HEK293 (cell line): ENCODE measurements around the gene RHOBTB3.

Experiments
- CTCF ChIA-PET: fragments of 350-600 bp; formaldehyde crosslinking; extraction: SDS; loops from one replicate; lab custom pipeline; 2021; ENCODE audit warnings: antibody characterized with exemption; lab: Yijun Ruan, JAX
- POLR2A ChIA-PET: fragments of 300-600 bp; formaldehyde crosslinking; extraction: SDS; loops from one replicate; lab custom pipeline; 2020; ENCODE audit warnings: antibody characterized with exemption, inconsistent platforms; lab: Yijun Ruan, JAX
- H3K27ac ChIP-seq: fragments of 200-500 bp; sonication (Bioruptor generic); 2 replicates; pipeline ENCODE4 v1.5.1; 2014; ENCODE audit warnings: low read depth, low read length, control low read depth, inconsistent platforms; ENCODE audit errors: extremely low read depth
- H3K36me3 ChIP-seq, 2 experiments: fragments of 200-500 bp in 1 of 2; sonication (Bioruptor generic) in 1 of 2; 1 replicate in 1 of 2; 2 replicates in 1 of 2; pipeline ENCODE4 v1.5.1; 2014 to 2017; ENCODE audit warnings: inconsistent platforms in 2 of 2, low read length in 2 of 2; ENCODE audit not compliant: control insufficient read depth in 2 of 2, insufficient read depth in 1 of 2
- H3K4me1 ChIP-seq: fragments of 200-500 bp; sonication (Bioruptor generic); 2 replicates; pipeline ENCODE4 v1.5.1; 2014; ENCODE audit warnings: mild to moderate bottlenecking, low read length, inconsistent platforms; ENCODE audit not compliant: control insufficient read depth, insufficient read depth
- H3K4me3 ChIP-seq: 2 replicates; pipeline ENCODE4 v1.5.1; 2011; ENCODE audit warnings: low read depth, mild to moderate bottlenecking, control low read depth, low read length, moderate library complexity
- H3K9me3 ChIP-seq: fragments of 200-500 bp; sonication (Bioruptor generic); 2 replicates; pipeline ENCODE4 v1.5.1; 2014; ENCODE audit warnings: low read depth, low read length, inconsistent platforms; ENCODE audit not compliant: control insufficient read depth, insufficient read depth
- BCL6B ChIP-seq: fragments of 450-650 bp; formaldehyde crosslinking; IDR thresholded peaks from 2 replicates; pipeline ENCODE4 v1.5.1; 2017; ENCODE audit warnings: missing biosample characterization, missing genetic modification characterization
- EGR2 ChIP-seq: fragments of 450-650 bp; formaldehyde crosslinking; IDR thresholded peaks from 2 replicates; pipeline ENCODE4 v1.5.1; 2016; ENCODE audit warnings: low read depth, missing biosample characterization, missing genetic modification characterization
- GLI2 ChIP-seq: fragments of 450-650 bp; formaldehyde crosslinking; IDR thresholded peaks from 2 replicates; pipeline ENCODE4; 2017; ENCODE audit warnings: missing biosample characterization, missing genetic modification characterization, low read depth, borderline replicate concordance
- HOXA7 ChIP-seq: sonication (generic); formaldehyde crosslinking; IDR thresholded peaks from 2 replicates; pipeline ENCODE4 v1.8.1; 2022; ENCODE audit warnings: missing genetic modification reagents, borderline replicate concordance
- HOXC10 ChIP-seq: sonication (generic); formaldehyde crosslinking; IDR thresholded peaks from 2 replicates; pipeline ENCODE4 v1.8.1; 2023; ENCODE audit warnings: mild to moderate bottlenecking, missing genetic modification reagents
- INSM2 ChIP-seq: fragments of 450-650 bp; formaldehyde crosslinking; IDR thresholded peaks from 2 replicates; pipeline ENCODE4 v1.5.1; 2016; ENCODE audit warnings: missing biosample characterization, missing genetic modification characterization
- KLF16 ChIP-seq: fragments of 450-650 bp; formaldehyde crosslinking; IDR thresholded peaks from 2 replicates; pipeline ENCODE4 v1.5.1; 2017; ENCODE audit warnings: missing biosample characterization, missing genetic modification characterization
- OVOL3 ChIP-seq: fragments of 450-650 bp; formaldehyde crosslinking; IDR thresholded peaks from 2 replicates; pipeline ENCODE4 v1.5.1; 2016; ENCODE audit warnings: missing biosample characterization, missing genetic modification characterization
- YY1 ChIP-seq: fragments of 450-650 bp; formaldehyde crosslinking; IDR thresholded peaks from 2 replicates; pipeline ENCODE4 v1.5.1; 2018; ENCODE audit warnings: missing biosample characterization, missing genetic modification characterization
- ZBTB17 ChIP-seq: fragments of 450-650 bp; formaldehyde crosslinking; IDR thresholded peaks from 2 replicates; pipeline ENCODE4 v1.5.1; 2016; ENCODE audit warnings: missing biosample characterization, missing genetic modification characterization
- ZNF133 ChIP-seq: fragments of 450-650 bp; formaldehyde crosslinking; IDR thresholded peaks from 2 replicates; pipeline ENCODE4 v1.5.1; 2016; ENCODE audit warnings: missing biosample characterization, missing genetic modification characterization
- ZNF2 ChIP-seq: fragments of 450-650 bp; formaldehyde crosslinking; IDR thresholded peaks from 2 replicates; pipeline ENCODE4 v1.5.1; 2016; ENCODE audit warnings: missing biosample characterization, missing genetic modification characterization
- ZNF214 ChIP-seq: fragments of 450-650 bp; formaldehyde crosslinking; IDR thresholded peaks from 2 replicates; pipeline ENCODE4 v1.5.1; 2017; ENCODE audit warnings: missing biosample characterization, mild to moderate bottlenecking, missing genetic modification characterization, borderline replicate concordance
- ZNF366 ChIP-seq: fragments of 450-650 bp; formaldehyde crosslinking; conservative IDR thresholded peaks from 2 replicates; pipeline ENCODE4 v1.5.1; 2016; ENCODE audit warnings: missing biosample characterization, missing genetic modification characterization
- ZNF449 ChIP-seq: fragments of 450-650 bp; formaldehyde crosslinking; IDR thresholded peaks from 2 replicates; pipeline ENCODE4 v1.5.1; 2017; ENCODE audit warnings: missing biosample characterization, mild to moderate bottlenecking, missing genetic modification characterization, moderate library complexity
- ZNF518A ChIP-seq: fragments of 450-650 bp; formaldehyde crosslinking; conservative IDR thresholded peaks from 2 replicates; pipeline ENCODE4 v1.5.1; 2016; ENCODE audit warnings: low read depth, missing biosample characterization, missing genetic modification characterization
- ZNF529 ChIP-seq: fragments of 450-650 bp; formaldehyde crosslinking; IDR thresholded peaks from 2 replicates; pipeline ENCODE4 v1.5.1; 2017; ENCODE audit warnings: missing genetic modification characterization, missing biosample characterization; ENCODE audit not compliant: insufficient replicate concordance
- ZNF580 ChIP-seq: fragments of 450-650 bp; formaldehyde crosslinking; IDR thresholded peaks from 2 replicates; pipeline ENCODE4 v1.5.1; 2016; ENCODE audit warnings: missing biosample characterization, missing genetic modification characterization
- ZNF623 ChIP-seq: fragments of 450-650 bp; formaldehyde crosslinking; IDR thresholded peaks from 2 replicates; pipeline ENCODE4 v1.5.1; 2016; ENCODE audit warnings: missing biosample characterization, missing genetic modification characterization
- ZNF660 ChIP-seq: fragments of 450-650 bp; IDR thresholded peaks from 2 replicates; pipeline ENCODE4 v1.5.1; 2018; ENCODE audit warnings: missing biosample characterization, mild to moderate bottlenecking, missing genetic modification characterization
- ZNF692 ChIP-seq: fragments of 450-650 bp; formaldehyde crosslinking; IDR thresholded peaks from 2 replicates; pipeline ENCODE4 v1.5.1; 2016; ENCODE audit warnings: missing biosample characterization, missing genetic modification characterization
- ZNF707 ChIP-seq: fragments of 450-650 bp; formaldehyde crosslinking; IDR thresholded peaks from 2 replicates; pipeline ENCODE4 v1.5.1; 2016; ENCODE audit warnings: missing biosample characterization, missing genetic modification characterization

RHOBTB3 gene

GRCh38 chr5:95825495-95825894 is 94.4 kb downstream of the RHOBTB3 start:
- CTCF ChIA-PET = interaction anchor here (0.7 to 1.3 kb wide), 2 partner anchors 25 to 44 kb away, joined by 6 to 8 read pairs; no protein-coding TSS in a partner anchor
- H3K9me3 ChIP-seq = no peaks in the 10 kb centered on the region
- POLR2A ChIA-PET = no interaction called here
- H3K4me3 ChIP-seq = no peak overlapping the region
- H3K36me3 ChIP-seq = no peaks in the 10 kb centered on the region
- H3K4me1 ChIP-seq = peaks cover 17% of the 10 kb centered on the region
- no peak overlapping the region for H3K27ac ChIP-seq
- TF ChIP-seq EGR2 (0 out of 2 replicates have a peak, but pooled peaks have one; percentile 25), HOXA7 (CRISPR knock-in tag) (no peak)

- no peaks in the 10 kb centered on the region for H3K9me3 ChIP-seq
- POLR2A ChIA-PET = no interaction called here
- no peak overlapping the region for H3K4me3 ChIP-seq
- H3K36me3 ChIP-seq = no peaks in the 10 kb centered on the region
- no peak overlapping the region for H3K27ac ChIP-seq
- CTCF ChIA-PET = interaction anchor here (1.1 to 1.2 kb wide), 2 partner anchors 46 to 182 kb away, joined by 5 to 7 read pairs; no protein-coding TSS in a partner anchor
- TF ChIP-seq ZNF707 (tag by site-specific recombination) = no peak
- TF ChIP-seq ZNF214 (tag by site-specific recombination) = no peak
- TF ChIP-seq ZNF133 (tag by site-specific recombination) = no peak
- no peak for TF ChIP-seq ZNF449 (tag by site-specific recombination)
- TF ChIP-seq ZNF2 (tag by site-specific recombination) = no peak
- no peak for TF ChIP-seq ZBTB17 (tag by site-specific recombination)
- no peak for TF ChIP-seq ZNF660 (tag by site-specific recombination)
- TF ChIP-seq INSM2 (tag by site-specific recombination) = no peak
- no peak for TF ChIP-seq ZNF366 (tag by site-specific recombination)
- TF ChIP-seq GLI2 (tag by site-specific recombination) = no peak
- TF ChIP-seq ZNF529 (tag by site-specific recombination) = no peak
- TF ChIP-seq OVOL3 (tag by site-specific recombination) = no peak
- TF ChIP-seq ZNF580 (tag by site-specific recombination) = no peak
- no peak for TF ChIP-seq KLF16
- TF ChIP-seq ZNF623 (tag by site-specific recombination) = no peak
- TF ChIP-seq ZNF518A (tag by site-specific recombination) = no peak
- no peak for TF ChIP-seq ZNF692
- no peak for TF ChIP-seq BCL6B (tag by site-specific recombination)
- TF ChIP-seq YY1 (tag by site-specific recombination) = no peak
- TF ChIP-seq HOXC10 (CRISPR knock-in tag) = no peak
- H3K4me1 ChIP-seq = peaks cover 14% of the 10 kb centered on the region
Measured at GRCh38 chr5:95826949-95827891, 96.1 kb downstream of the RHOBTB3 start.
